ENCODE measurements around the gene BTBD2. TPM values are rescaled to one million over a fixed set of nuclear protein-coding genes. Genes with fewer than 3 reads are reported as not detected.

Gene BTBD2
- total and polyA plus RNA-seq, 4 experiments from 2014 or later: 2.8 to 59.4 (median 29.4) TPM

DNA sequence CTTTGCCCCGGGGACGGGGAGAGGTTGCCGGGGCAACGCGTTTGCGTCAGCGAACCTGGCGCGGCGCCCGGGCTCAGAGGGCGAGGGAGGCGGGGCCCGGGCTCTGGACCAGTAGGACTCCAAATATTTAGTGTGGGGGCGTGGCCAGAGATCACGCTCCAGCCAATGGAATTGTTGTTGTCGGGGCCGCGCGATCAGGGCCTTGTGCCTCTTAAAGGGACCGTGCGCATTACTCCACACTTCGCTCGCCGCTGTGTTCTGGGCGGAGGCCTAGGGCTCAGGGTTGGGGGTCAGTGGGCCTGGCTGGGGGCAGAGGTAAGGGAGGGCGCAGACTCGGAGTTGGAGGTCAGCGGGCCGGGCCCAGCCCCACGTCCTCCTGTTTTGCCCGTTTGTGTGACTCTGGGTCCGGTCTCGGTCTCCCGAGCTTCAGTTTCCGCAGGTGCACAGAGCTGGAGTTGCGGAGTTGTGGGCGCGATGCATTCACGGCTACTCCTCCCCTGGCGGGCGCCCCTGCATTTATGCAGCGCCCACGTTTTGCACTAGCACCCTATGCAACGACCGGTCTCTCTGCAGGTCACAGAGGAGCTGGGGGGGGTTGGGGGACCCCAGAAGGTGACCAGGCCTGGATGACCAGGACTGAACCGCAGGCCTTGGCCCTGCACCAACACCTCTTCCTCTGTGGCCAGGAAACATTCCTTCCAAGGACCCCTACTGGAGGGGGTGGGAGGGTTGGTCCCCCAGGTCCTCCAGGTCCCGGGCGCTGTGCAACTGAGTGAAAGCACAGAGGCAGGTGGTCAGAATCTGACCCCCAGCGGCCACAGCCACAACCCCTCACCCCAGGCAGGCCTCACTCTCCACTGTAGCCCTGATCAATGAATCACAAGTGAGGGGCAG is 46.2 kb upstream of the BTBD2 start:
- H3K27ac Mint-ChIP-seq: peak overlapping the region; percentile 93 to 99 (median 97)
- H3K27me3 ChIP-seq (ENCODE audit: insufficient read depth, low read length): no peaks in the 10 kb centered on the region
- H3K27me3 Mint-ChIP-seq: no peaks in the 10 kb centered on the region
- peak overlapping the region; percentile 97 for H3K27ac ChIP-seq (ENCODE audit: low read depth, low read length)
- H3K4me3 ChIP-seq (ENCODE audit: low read length in 2 of 2): peak overlapping the region; percentile 87
- intact Hi-C loops (cut with micrococcal nuclease): loop anchor here (1.0 to 2.0 kb wide), 4 partner anchors 10 to 43 kb away; partner anchors contain the start of genes IZUMO4, MKNK2 and MOB3A
- H3K4me1 Mint-ChIP-seq: peaks cover 12 to 53% (median 32%) of the 10 kb centered on the region in 4 donors
- H3K9me3 Mint-ChIP-seq: no peaks in the 10 kb centered on the region
- DNase-seq: peak; percentile 98 to 100 (median 100)
- no peaks in the 10 kb centered on the region for H3K36me3 ChIP-seq (ENCODE audit: insufficient read depth, low read length)
- ChIA-PET POLR2A (ENCODE audit: partially characterized antibody) (interaction anchor here (1.0 to 6.7 kb wide), 12 partner anchors 11 to 164 kb away, joined by 3 to 88 read pairs (median 8); partner anchors contain the start of genes MKNK2 and MOB3A), CTCF (ENCODE audit: partially characterized antibody) (interaction anchor here (1.5 to 2.9 kb wide), 3 partner anchors 9 to 20 kb away, joined by 5 to 9 read pairs (median 8); no protein-coding TSS in a partner anchor)
- H3K36me3 Mint-ChIP-seq: peaks cover 0 to 4% of the 10 kb centered on the region in 2 donors
- peak overlapping the region; percentile 85 to 98 (median 92) for H3K4me3 Mint-ChIP-seq
- H3K4me1 ChIP-seq (ENCODE audit: insufficient read depth, low read length): peaks cover 54% of the 10 kb centered on the region
- no peaks in the 10 kb centered on the region for H3K9me3 ChIP-seq (ENCODE audit: control insufficient read depth in 1 of 2, low read length in 2 of 2)

- intact Hi-C loops (cut with micrococcal nuclease): loop anchor here (1.0 to 2.0 kb wide), 4 partner anchors 10 to 42 kb away; partner anchors contain the start of genes IZUMO4, MKNK2 and MOB3A
- no peak for DNase-seq
- no peaks in the 10 kb centered on the region for H3K36me3 ChIP-seq (ENCODE audit: insufficient read depth, low read length)
- ChIA-PET CTCF (ENCODE audit: partially characterized antibody) (interaction anchor here (1.5 to 2.9 kb wide), 2 partner anchors 9 kb away, joined by 5 to 9 read pairs; no protein-coding TSS in a partner anchor), POLR2A (ENCODE audit: partially characterized antibody) (interaction anchor here (0.8 to 6.7 kb wide), 17 partner anchors 9 to 163 kb away, joined by 3 to 88 read pairs (median 5); partner anchors contain the start of genes BTBD2, MKNK2 and MOB3A)
- Mint-ChIP-seq H3K36me3 (peaks cover 0 to 4% of the 10 kb centered on the region in 2 donors), H3K4me3 (peak overlapping the region; percentile 79 to 98 (median 92)), H3K27ac (peak overlapping the region; percentile 97 to 99 (median 99)), H3K4me1 (peaks cover 15 to 57% (median 36%) of the 10 kb centered on the region in 4 donors), H3K27me3 (no peaks in the 10 kb centered on the region), H3K9me3 (no peaks in the 10 kb centered on the region)
- H3K4me1 ChIP-seq (ENCODE audit: insufficient read depth, low read length): peaks cover 60% of the 10 kb centered on the region
- H3K27ac ChIP-seq (ENCODE audit: low read depth, low read length): peak overlapping the region; percentile 97
- no peaks in the 10 kb centered on the region for H3K27me3 ChIP-seq (ENCODE audit: insufficient read depth, low read length)
- peak overlapping the region; percentile 2 to 87 for H3K4me3 ChIP-seq (ENCODE audit: low read length in 2 of 2)
- H3K9me3 ChIP-seq (ENCODE audit: control insufficient read depth in 1 of 2, low read length in 2 of 2): no peaks in the 10 kb centered on the region
Observed at GRCh38 chr19:2060884-2061494, 45.5 kb upstream of the BTBD2 start.

DNA sequence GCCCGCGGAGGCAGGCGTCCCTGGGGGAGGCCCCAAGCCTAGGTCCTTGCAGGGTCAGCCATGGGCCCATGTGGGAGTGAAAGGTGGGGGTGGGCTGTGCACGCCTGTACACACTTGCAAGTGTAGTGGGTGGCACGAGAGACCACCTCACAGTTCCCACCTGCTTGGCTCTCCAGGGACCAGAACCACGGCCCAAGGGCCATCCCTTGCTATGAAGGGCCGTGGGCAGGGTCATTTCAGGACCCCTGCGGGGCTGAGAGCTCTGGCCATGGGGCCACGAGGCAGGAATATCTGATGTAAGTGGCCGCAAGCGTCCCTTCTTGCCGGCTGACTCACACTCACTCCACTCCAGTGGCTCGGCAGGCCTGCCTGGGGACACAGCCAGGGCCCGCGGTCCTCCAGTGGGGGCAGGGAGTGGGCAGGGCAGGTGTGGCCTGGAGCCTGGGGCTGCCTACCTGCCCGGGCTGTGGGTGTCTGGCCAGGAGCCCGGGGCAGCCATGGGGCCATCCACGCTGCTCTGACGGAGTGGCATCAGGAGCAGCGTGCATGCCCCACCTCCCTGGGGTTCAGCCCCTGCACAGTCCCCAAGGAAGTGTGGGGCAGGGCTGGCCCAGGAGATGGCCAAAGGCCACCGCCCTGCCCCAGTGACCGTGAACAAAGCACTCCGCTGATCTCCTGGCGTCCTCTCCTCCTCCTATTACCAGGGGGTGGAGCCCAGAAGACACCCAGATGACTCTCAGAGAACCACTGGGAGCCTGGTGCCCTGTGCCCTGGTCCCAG is 44.1 kb upstream of the BTBD2 start:
- H3K4me3 ChIP-seq (ENCODE audit: low read length in 2 of 2): no peak overlapping the region
- CTCF ChIA-PET (ENCODE audit: partially characterized antibody): interaction anchor here (0.7 to 2.9 kb wide), 2 partner anchors 8 to 40 kb away, joined by 4 to 9 read pairs; no protein-coding TSS in a partner anchor
- intact Hi-C loops (cut with micrococcal nuclease): loop anchor here (2.0 kb wide), 2 partner anchors 17 to 41 kb away; no protein-coding TSS in a partner anchor

DNA sequence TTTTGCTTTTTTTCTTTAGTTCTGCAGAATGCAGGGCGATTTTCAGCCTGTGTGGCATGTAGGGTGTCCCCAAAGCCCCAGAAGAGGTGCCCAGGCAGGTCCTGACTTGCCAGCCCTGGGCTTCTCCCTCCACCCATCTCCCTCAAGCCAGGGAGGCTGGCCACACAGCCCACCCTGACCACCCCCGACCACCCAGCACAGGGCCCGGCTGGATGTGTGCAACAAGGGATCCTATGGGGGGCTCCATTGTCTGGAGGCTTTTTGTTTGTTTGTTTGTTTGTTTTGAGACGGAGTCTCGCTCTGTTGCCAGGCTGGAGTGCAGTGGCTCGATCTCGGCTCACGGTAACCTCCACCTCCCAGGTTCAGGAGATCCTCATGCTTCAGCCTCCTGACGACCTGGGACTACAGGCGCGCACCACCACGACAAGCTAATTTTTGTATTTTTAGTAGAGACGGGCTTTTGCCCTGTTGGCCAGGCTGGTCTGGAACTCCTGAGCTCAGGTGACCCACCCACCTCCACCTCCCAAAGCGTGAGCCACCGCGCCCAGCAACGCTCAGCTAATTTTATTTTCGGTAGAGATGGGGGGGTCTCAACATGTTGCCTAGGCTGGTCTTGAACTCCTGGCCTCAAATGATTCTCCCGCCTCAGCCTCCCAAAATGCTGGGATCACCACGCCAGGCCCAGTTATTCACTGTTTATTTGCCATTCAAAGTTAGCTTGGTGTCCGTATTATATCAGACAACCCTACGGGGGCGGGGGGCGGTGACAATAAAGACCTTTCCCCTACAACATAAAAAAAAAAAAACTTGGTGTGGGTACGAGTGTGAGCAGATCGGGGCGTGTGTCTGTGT is 43.3 kb upstream of the BTBD2 start:
- ChIA-PET POLR2A (ENCODE audit: partially characterized antibody) (interaction anchor here (1.0 to 6.7 kb wide), 7 partner anchors 9 to 117 kb away, joined by 3 to 88 read pairs (median 24); partner anchors contain the start of gene MKNK2), CTCF (ENCODE audit: partially characterized antibody) (interaction anchor here (0.7 kb wide), 1 partner anchor 39 kb away, joined by 4 read pairs; no protein-coding TSS in a partner anchor)
- Mint-ChIP-seq H3K27ac (peak overlapping the region; percentile 73 to 95 (median 85)), H3K36me3 (peaks cover 0 to 4% of the 10 kb centered on the region in 2 donors), H3K27me3 (no peaks in the 10 kb centered on the region), H3K9me3 (no peaks in the 10 kb centered on the region), H3K4me3 (peak overlapping the region; percentile 26 to 69 (median 44)), H3K4me1 (peaks cover 19 to 72% (median 47%) of the 10 kb centered on the region in 4 donors)
- Histone ChIP-seq H3K4me1 (ENCODE audit: insufficient read depth, low read length) (peaks cover 69% of the 10 kb centered on the region), H3K4me3 (ENCODE audit: low read length in 2 of 2) (no peak overlapping the region), H3K27me3 (ENCODE audit: insufficient read depth, low read length) (no peaks in the 10 kb centered on the region), H3K27ac (ENCODE audit: low read depth, low read length) (peak overlapping the region; percentile 97), H3K9me3 (ENCODE audit: control insufficient read depth in 1 of 2, low read length in 2 of 2) (no peaks in the 10 kb centered on the region), H3K36me3 (ENCODE audit: insufficient read depth, low read length) (no peaks in the 10 kb centered on the region)
- no peak for DNase-seq
- intact Hi-C loops (cut with micrococcal nuclease): no loop called here

More for the DNA sequence above, 44.1 kb upstream of the BTBD2 start:
- no peaks in the 10 kb centered on the region for H3K27me3 ChIP-seq (ENCODE audit: insufficient read depth, low read length)
- Mint-ChIP-seq H3K27ac (peak overlapping the region; percentile 97 to 99 (median 99)), H3K4me3 (peak overlapping the region; percentile 79 to 92 (median 90)), H3K27me3 (no peaks in the 10 kb centered on the region), H3K9me3 (no peaks in the 10 kb centered on the region), H3K36me3 (peaks cover 0 to 4% of the 10 kb centered on the region in 2 donors), H3K4me1 (peaks cover 21 to 68% (median 46%) of the 10 kb centered on the region in 4 donors)
- no peaks in the 10 kb centered on the region for H3K36me3 ChIP-seq (ENCODE audit: insufficient read depth, low read length)
- no peaks in the 10 kb centered on the region for H3K9me3 ChIP-seq (ENCODE audit: control insufficient read depth in 1 of 2, low read length in 2 of 2)
- POLR2A ChIA-PET (ENCODE audit: partially characterized antibody): interaction anchor here (0.6 to 6.7 kb wide), 7 partner anchors 10 to 44 kb away, joined by 3 to 88 read pairs (median 6); partner anchors contain the start of genes BTBD2 and MKNK2
- H3K27ac ChIP-seq (ENCODE audit: low read depth, low read length): peak overlapping the region; percentile 97
- peaks cover 69% of the 10 kb centered on the region for H3K4me1 ChIP-seq (ENCODE audit: insufficient read depth, low read length)
- no peak for DNase-seq

DNA sequence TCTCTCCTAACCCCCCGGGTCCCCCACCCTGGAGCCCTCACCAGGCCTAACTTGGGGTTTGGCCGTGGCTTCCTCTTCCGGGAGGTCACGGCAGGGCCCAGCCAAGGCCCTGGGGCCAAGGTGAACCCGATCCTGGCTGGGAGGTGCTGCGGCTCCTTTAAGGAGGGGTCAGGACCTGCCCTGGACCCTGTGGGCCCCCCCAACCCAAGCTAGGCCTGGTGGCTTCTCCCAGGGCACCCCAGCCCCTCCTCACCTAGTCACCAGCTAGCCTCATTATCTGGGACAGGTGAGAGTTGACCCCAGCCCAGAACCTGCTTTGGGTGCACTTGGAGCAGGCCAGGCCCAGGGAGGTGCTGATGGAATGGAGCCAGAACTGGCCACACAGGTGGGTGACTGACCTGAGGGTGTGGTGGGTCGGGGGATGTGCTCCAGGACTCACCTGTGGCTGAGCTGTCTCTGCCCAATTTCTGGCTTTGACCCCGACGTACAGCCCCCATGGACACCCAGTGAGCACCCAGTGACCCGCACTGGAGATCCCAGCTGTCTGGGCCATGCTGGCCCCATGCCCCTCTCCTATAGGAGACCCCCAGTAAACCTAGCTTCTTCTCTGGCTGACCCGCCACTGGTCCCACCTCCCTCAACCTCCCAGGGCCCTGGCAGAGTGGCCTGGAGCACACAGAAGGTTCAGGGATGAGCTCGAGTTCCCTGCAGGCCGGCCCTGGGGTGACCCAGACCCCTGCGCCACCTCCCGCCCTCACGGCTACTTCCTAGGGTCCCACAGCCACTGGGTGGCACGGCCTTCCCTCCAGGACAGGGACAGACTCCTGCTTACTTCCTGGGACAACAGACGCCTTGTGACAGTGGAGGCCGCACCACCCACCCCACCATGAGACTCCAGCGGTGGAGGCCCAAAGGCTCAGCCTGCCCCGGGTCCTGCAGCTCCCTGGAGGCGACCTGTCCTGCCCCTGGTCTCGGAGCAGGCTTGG is 42.3 kb upstream of the BTBD2 start:
- POLR2A ChIA-PET (ENCODE audit: partially characterized antibody): interaction anchor here (0.6 to 6.7 kb wide), 7 partner anchors 9 to 116 kb away, joined by 3 to 75 read pairs (median 9); no protein-coding TSS in a partner anchor
- no peaks in the 10 kb centered on the region for H3K36me3 ChIP-seq (ENCODE audit: insufficient read depth, low read length)
- H3K4me1 Mint-ChIP-seq: peaks cover 19 to 75% (median 49%) of the 10 kb centered on the region in 4 donors
- peak overlapping the region; percentile 97 for H3K27ac ChIP-seq (ENCODE audit: low read depth, low read length)
- H3K9me3 Mint-ChIP-seq: no peaks in the 10 kb centered on the region
- CTCF ChIA-PET (ENCODE audit: partially characterized antibody): no interaction called here
- H3K9me3 ChIP-seq (ENCODE audit: control insufficient read depth in 1 of 2, low read length in 2 of 2): no peaks in the 10 kb centered on the region
- no peaks in the 10 kb centered on the region for H3K27me3 Mint-ChIP-seq
- H3K27me3 ChIP-seq (ENCODE audit: insufficient read depth, low read length): no peaks in the 10 kb centered on the region
- no peak overlapping the region for H3K4me3 ChIP-seq (ENCODE audit: low read length in 2 of 2)
- peaks cover 0 to 4% of the 10 kb centered on the region in 2 donors for H3K36me3 Mint-ChIP-seq
- no peak for DNase-seq
- peak overlapping the region in 7 of 8 donors; percentile 36 to 65 (median 52) for H3K4me3 Mint-ChIP-seq
- intact Hi-C loops (cut with micrococcal nuclease): no loop called here
- H3K4me1 ChIP-seq (ENCODE audit: insufficient read depth, low read length): peaks cover 68% of the 10 kb centered on the region
- peak overlapping the region in 6 of 7 donors; percentile 84 to 95 (median 89) for H3K27ac Mint-ChIP-seq
